ENCODE measurements around the gene CDKN1B. TPM values are rescaled to one million over a fixed set of nuclear protein-coding genes. Genes with fewer than 3 reads are reported as not detected.
A peak's percentile ranks its signal among the peaks of the same experiment; 100 is the strongest.

Gene CDKN1B
- total RNA-seq, 1 experiment from 2014 or later: 33.1 TPM

DNA sequence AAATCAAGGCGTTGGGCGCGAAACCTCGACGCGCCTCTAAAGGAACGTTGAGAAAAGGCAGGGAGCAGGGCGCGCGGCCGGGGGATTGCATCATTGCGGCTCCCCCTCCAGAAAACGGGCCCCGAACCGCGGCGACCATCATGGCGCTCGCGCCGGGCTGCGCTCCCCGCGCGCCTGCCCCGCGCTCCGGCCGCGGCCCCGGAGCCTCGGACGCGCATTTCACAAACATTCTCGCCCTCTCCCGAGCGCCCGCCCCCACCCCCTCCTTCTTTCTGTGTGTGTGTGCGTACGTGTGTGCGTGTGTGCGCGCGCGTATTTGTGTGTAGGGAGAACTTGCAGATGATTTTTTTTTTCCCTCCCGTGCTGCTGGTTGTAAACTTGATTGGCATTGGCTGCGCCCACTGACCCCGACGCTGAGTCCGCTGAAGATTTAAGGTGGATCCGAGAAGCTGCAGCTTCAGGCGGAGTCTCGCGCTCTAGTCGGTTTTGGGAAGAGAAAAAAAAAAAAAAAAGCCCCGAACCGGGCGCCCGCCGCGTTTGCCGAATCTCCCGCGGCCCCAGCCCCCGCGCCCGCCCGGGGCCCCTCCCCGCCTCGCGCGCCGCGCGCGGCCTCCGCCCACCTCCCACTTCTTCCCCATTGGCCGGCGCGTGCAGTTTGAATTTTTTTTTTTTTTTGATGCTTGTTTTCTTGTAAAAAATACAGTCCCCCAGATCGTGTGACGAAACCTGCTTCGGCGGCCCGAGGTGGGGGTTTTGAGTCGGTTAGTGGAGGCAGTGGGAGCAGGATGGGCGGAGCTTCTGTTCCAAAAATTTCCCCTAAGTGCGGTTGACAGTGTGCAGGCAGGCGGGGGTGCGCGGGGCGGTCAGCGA, 8.2 kb downstream of the CDKN1B start:
- Histone ChIP-seq H3K36me3 (ENCODE audit: control insufficient read depth in 1 of 2, insufficient read depth in 2 of 2, low read length in 2 of 2) (peaks cover 2 to 5% of the 10 kb centered on the region in 2 experiments; a peak in 2 of 4 replicates), H3K9me2 (ENCODE audit: insufficient read depth) (no peaks in the 10 kb centered on the region), H4K20me1 (ENCODE audit: insufficient read depth) (no peaks in the 10 kb centered on the region), H3K9me3 (ENCODE audit: control insufficient read depth in 1 of 2, insufficient read depth in 1 of 2, low read depth in 1 of 2, low read length in 2 of 2) (no peaks in the 10 kb centered on the region), H3K4me2 (ENCODE audit: low read length) (peak overlapping the region; percentile 98), H3K4me1 (ENCODE audit: control insufficient read depth in 1 of 2, insufficient read depth in 2 of 2, low read length in 2 of 2) (peaks cover 25 to 29% of the 10 kb centered on the region in 2 experiments), H3K79me2 (ENCODE audit: insufficient read depth, low read length) (peaks cover 76% of the 10 kb centered on the region), H3K9ac (ENCODE audit: low read length) (peak overlapping the region; percentile 92), H2AFZ (ENCODE audit: low read depth, low read length, poor library complexity, severe bottlenecking) (no peak overlapping the region), H3K27me3 (ENCODE audit: insufficient read depth, low read length) (no peaks in the 10 kb centered on the region), H3K4me3 (replicated peaks in 1 of 2; ENCODE audit: low read depth in 1 of 2, low read length in 2 of 2) (peak overlapping the region; percentile 63 to 81), H3K27ac (ENCODE audit: low read depth, low read length) (peak overlapping the region; percentile 100)
- POLR2A ChIA-PET: interaction anchor here (0.7 to 2.6 kb wide), 6 partner anchors 9 to 390 kb away, joined by 3 to 21 read pairs (median 3); partner anchors contain the start of gene CDKN1B
- RAD21 ChIA-PET (ENCODE audit: low non-redundant PET in 1 of 2, low total read pairs in 2 of 2, uncharacterized antibody in 2 of 2, unreplicated experiment in 2 of 2): interaction anchor here (0.6 to 1.2 kb wide), 5 partner anchors 9 to 112 kb away, joined by 3 to 6 read pairs (median 4); no protein-coding TSS in a partner anchor
- peak; percentile 98 for DNase-seq (ENCODE audit: low read depth, low spot score)
- CTCF ChIA-PET: interaction anchor here (0.7 to 3.2 kb wide), 4 partner anchors 11 to 349 kb away, joined by 3 to 29 read pairs (median 4); no protein-coding TSS in a partner anchor
- peak; percentile 67 for ATAC-seq
- peak; percentile 51 for TF ChIP-seq TCF7L2 (IDR thresholded peaks at IDR 0.05; ENCODE audit: borderline replicate concordance, extremely low read depth, insufficient read depth, insufficient read length)
- peak; percentile 90 for TF ChIP-seq SP1 (IDR thresholded peaks at IDR 0.05; ENCODE audit: low read depth)
- peak; percentile 73 for TF ChIP-seq POLR2A (IDR thresholded peaks at IDR 0.05; ENCODE audit: borderline replicate concordance, extremely low read depth, insufficient read depth, insufficient read length)
- peak; percentile 61; the same call in 1 of the 2 replicates for TF ChIP-seq CBX3 (IDR thresholded peaks at IDR 0.05; ENCODE audit: low read depth)
- TF ChIP-seq YY1 (IDR thresholded peaks at IDR 0.05; ENCODE audit: extremely low read depth, insufficient replicate concordance, low read depth, low read length): peak; percentile 64
- TF ChIP-seq, protein P1, sequence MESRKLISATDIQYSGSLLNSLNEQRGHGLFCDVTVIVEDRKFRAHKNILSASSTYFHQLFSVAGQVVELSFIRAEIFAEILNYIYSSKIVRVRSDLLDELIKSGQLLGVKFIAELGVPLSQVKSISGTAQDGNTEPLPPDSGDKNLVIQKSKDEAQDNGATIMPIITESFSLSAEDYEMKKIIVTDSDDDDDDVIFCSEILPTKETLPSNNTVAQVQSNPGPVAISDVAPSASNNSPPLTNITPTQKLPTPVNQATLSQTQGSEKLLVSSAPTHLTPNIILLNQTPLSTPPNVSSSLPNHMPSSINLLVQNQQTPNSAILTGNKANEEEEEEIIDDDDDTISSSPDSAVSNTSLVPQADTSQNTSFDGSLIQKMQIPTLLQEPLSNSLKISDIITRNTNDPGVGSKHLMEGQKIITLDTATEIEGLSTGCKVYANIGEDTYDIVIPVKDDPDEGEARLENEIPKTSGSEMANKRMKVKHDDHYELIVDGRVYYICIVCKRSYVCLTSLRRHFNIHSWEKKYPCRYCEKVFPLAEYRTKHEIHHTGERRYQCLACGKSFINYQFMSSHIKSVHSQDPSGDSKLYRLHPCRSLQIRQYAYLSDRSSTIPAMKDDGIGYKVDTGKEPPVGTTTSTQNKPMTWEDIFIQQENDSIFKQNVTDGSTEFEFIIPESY (IDR thresholded peaks at IDR 0.05; ENCODE audit: extremely low read depth, insufficient replicate concordance, low read length): no peak
- TF ChIP-seq, protein P2, sequence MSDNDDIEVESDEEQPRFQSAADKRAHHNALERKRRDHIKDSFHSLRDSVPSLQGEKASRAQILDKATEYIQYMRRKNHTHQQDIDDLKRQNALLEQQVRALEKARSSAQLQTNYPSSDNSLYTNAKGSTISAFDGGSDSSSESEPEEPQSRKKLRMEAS (IDR thresholded peaks at IDR 0.05): peak; percentile 72; the same call in 1 of the 2 replicates
- TF ChIP-seq ZFX (IDR thresholded peaks at IDR 0.05): peak; percentile 29; the same call in 1 of the 2 replicates
- TF ChIP-seq SRF (IDR thresholded peaks at IDR 0.05; ENCODE audit: low read depth): no peak
- TF ChIP-seq CEBPB (IDR thresholded peaks at IDR 0.05; ENCODE audit: low read depth): peak; percentile 53; the same call in 1 of the 2 replicates
- TF ChIP-seq POLR2AphosphoS5 (IDR thresholded peaks at IDR 0.05; ENCODE audit: low read depth, low read length): peak; percentile 80
- TF ChIP-seq EZH2phosphoT487 (IDR thresholded peaks at IDR 0.05; ENCODE audit: borderline replicate concordance): no peak
- no peak for TF ChIP-seq EZH2 (IDR thresholded peaks at IDR 0.05)
- TF ChIP-seq, protein P3, sequence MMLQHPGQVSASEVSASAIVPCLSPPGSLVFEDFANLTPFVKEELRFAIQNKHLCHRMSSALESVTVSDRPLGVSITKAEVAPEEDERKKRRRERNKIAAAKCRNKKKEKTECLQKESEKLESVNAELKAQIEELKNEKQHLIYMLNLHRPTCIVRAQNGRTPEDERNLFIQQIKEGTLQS (IDR thresholded peaks at IDR 0.05): no peak; the same call in 1 of the 2 replicates
- peak; percentile 57; the same call in 1 of the 2 replicates for TF ChIP-seq EGR1 (IDR thresholded peaks at IDR 0.05; ENCODE audit: low read depth)
- TF ChIP-seq, protein P4, sequence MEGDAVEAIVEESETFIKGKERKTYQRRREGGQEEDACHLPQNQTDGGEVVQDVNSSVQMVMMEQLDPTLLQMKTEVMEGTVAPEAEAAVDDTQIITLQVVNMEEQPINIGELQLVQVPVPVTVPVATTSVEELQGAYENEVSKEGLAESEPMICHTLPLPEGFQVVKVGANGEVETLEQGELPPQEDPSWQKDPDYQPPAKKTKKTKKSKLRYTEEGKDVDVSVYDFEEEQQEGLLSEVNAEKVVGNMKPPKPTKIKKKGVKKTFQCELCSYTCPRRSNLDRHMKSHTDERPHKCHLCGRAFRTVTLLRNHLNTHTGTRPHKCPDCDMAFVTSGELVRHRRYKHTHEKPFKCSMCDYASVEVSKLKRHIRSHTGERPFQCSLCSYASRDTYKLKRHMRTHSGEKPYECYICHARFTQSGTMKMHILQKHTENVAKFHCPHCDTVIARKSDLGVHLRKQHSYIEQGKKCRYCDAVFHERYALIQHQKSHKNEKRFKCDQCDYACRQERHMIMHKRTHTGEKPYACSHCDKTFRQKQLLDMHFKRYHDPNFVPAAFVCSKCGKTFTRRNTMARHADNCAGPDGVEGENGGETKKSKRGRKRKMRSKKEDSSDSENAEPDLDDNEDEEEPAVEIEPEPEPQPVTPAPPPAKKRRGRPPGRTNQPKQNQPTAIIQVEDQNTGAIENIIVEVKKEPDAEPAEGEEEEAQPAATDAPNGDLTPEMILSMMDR (IDR thresholded peaks at IDR 0.05 in 2 of 3, conservative IDR thresholded peaks at IDR 0.05 in 1 of 3; ENCODE audit: borderline replicate concordance in 1 of 3, insufficient read depth in 1 of 3, low read depth in 2 of 3, low read length in 2 of 3): no peak
- no TSS peak for BruUV-seq (replicated peaks)
- intact Hi-C loops (cut with micrococcal nuclease): loop anchor here (1.0 to 10.0 kb wide), 2 partner anchors 8 to 169 kb away; partner anchors contain the start of genes CDKN1B and GPRC5A
